K562 (cell line): Measurements from ENCODE around the gene IMMP2L. TPM values are rescaled to one million over a fixed set of nuclear protein-coding genes. Genes with fewer than 3 reads are reported as not detected.
A peak's percentile ranks its signal among the peaks of the same experiment; 100 is the strongest.

ENCODE experiments used
- ATAC-seq: fragments of 200-7000 bp; cut with Tn5 transposase; 3 replicates; pipeline ENCODE4 v1.9.1; 2020; ENCODE audit warnings: moderate library complexity
- BruUV-seq: library from RNA; stranded (reverse); fragments of 400-500 nt; replicated peaks from 2 replicates; lab custom pipeline; 2021; lab: Mats Ljungman, UMichigan
- CTCF ChIA-PET: fragments of 300-600 bp; formaldehyde crosslinking; extraction: SDS; loops from one replicate; lab custom pipeline; 2021; ENCODE audit warnings: low intra/inter-chr PET ratio; lab: Yijun Ruan, JAX
- POLR2A ChIA-PET: fragments of 300-600, 350-650 bp; sonication (Branson Sonifier 250); formaldehyde crosslinking; extraction: SDS; loops from one replicate; lab custom pipeline; 2021; ENCODE audit warnings: antibody characterized with exemption, inconsistent platforms; lab: Yijun Ruan, JAX
- DNase-seq, 4 experiments: peaks; one replicate each; pipeline versions ENCODE4 v3.0.0 to v3.0.0-alpha.2; 2011 to 2018; ENCODE audit warnings: low spot score in 3 of 4, mixed read lengths in 3 of 4; ENCODE audit errors: extremely low read depth in 1 of 4
- FAIRE-seq: peaks from 2 replicates; lab custom pipeline; 2011; peaks lifted over from hg19 to GRCh38; lab: Jason Lieb, UNC
- H2AFZ ChIP-seq: 2 replicates; pipeline ENCODE4 v1.6.0; 2011; ENCODE audit warnings: low read depth, low read length, control low read depth, inconsistent platforms
- H3K27ac ChIP-seq: fragments of 200-600 bp; 3 replicates; pipeline ENCODE4 v1.8.0; 2011; ENCODE audit warnings: low read depth, mild to moderate bottlenecking, control low read depth, inconsistent platforms, low read length, moderate library complexity, mixed read lengths; ENCODE audit errors: extremely low read depth
- H3K27me3 ChIP-seq, 2 experiments: fragments of 300-600 bp in 1 of 2; 2 replicates in 1 of 2; 3 replicates in 1 of 2; pipeline versions ENCODE4 v1.6.0 to v1.8.0; 2011; ENCODE audit warnings: inconsistent platforms in 2 of 2, low read length in 2 of 2, mild to moderate bottlenecking in 1 of 2, mixed read lengths in 1 of 2, moderate library complexity in 1 of 2; ENCODE audit not compliant: control insufficient read depth in 2 of 2, insufficient read depth in 2 of 2
- H3K36me3 ChIP-seq: fragments of 300-600 bp; 3 replicates; pipeline ENCODE4 v1.8.0; 2011; ENCODE audit warnings: mild to moderate bottlenecking, low read length, inconsistent platforms; ENCODE audit not compliant: control insufficient read depth, insufficient read depth
- H3K4me1 ChIP-seq, 2 experiments: fragments of 200-600 bp in 1 of 2; replicated peaks in 1 of 2; 2 replicates in 1 of 2; 3 replicates in 1 of 2; pipeline versions ENCODE4 v1.5.1 to v1.8.0; 2011; ENCODE audit warnings: inconsistent platforms in 2 of 2, low read length in 2 of 2, mild to moderate bottlenecking in 1 of 2, mixed read lengths in 1 of 2, moderate library complexity in 1 of 2; ENCODE audit not compliant: control insufficient read depth in 2 of 2, insufficient read depth in 2 of 2
- H3K4me2 ChIP-seq: 2 replicates; pipeline ENCODE4 v1.6.1; 2011; ENCODE audit warnings: low read length, control low read depth, inconsistent platforms, mixed read lengths; ENCODE audit not compliant: insufficient read depth
- H3K4me3 ChIP-seq: fragments of 200-600 bp; sonication (generic), shearing (Covaris generic); 2 replicates; pipeline ENCODE4 v1.5.1; 2016; ENCODE audit warnings: control low read depth, inconsistent platforms
- H3K79me2 ChIP-seq: fragments of 200-600 bp; 3 replicates; pipeline ENCODE4 v1.8.0; 2011; ENCODE audit warnings: low read length, inconsistent platforms; ENCODE audit not compliant: control insufficient read depth, insufficient read depth
- H3K9ac ChIP-seq, 2 experiments: 2 replicates each; pipeline versions ENCODE4 v1.6.0 to v1.6.1; 2011; ENCODE audit warnings: low read depth in 2 of 2, low read length in 2 of 2, control low read depth in 1 of 2, inconsistent platforms in 1 of 2, mild to moderate bottlenecking in 1 of 2, mixed read lengths in 1 of 2; ENCODE audit not compliant: insufficient read depth in 1 of 2
- H3K9me1 ChIP-seq: one replicate; pipeline ENCODE4 v1.6.0; 2011; ENCODE audit warnings: inconsistent platforms, mild to moderate bottlenecking, low read length, moderate library complexity; ENCODE audit not compliant: control insufficient read depth, insufficient read depth
- H3K9me3 ChIP-seq: replicated peaks from 2 replicates; pipeline ENCODE4 v1.5.1; 2011; ENCODE audit warnings: low read depth, low read length, inconsistent platforms; ENCODE audit not compliant: control insufficient read depth, insufficient read depth
- H4K20me1 ChIP-seq: replicated peaks from 2 replicates; pipeline ENCODE4 v1.6.1; 2011; ENCODE audit warnings: low read length, inconsistent platforms, mixed read lengths; ENCODE audit not compliant: control insufficient read depth, insufficient read depth
- FOXP4 ChIP-seq: sonication (generic); formaldehyde crosslinking; IDR thresholded peaks from 2 replicates; pipeline ENCODE4 v1.8.0; 2022; ENCODE audit warnings: mild to moderate bottlenecking, missing genetic modification reagents, borderline replicate concordance
- HCFC1 ChIP-seq: IDR thresholded peaks from 2 replicates; pipeline ENCODE4 v1.6.1; 2012; ENCODE audit warnings: low read depth, low read length, improper control_type of control experiment
- KDM2B ChIP-seq: fragments of 250-450 bp; sonication (Bioruptor Pico); IDR thresholded peaks from 2 replicates; pipeline ENCODE4 v1.8.0; 2021; ENCODE audit warnings: mild to moderate bottlenecking, moderate library complexity
- MEF2A ChIP-seq: IDR thresholded peaks from 2 replicates; pipeline ENCODE4 v1.6.1; 2011; ENCODE audit warnings: low read depth, mild to moderate bottlenecking, low read length, moderate library complexity; ENCODE audit not compliant: control insufficient read depth
- NCOR1 ChIP-seq: fragments of 450-650 bp; IDR thresholded peaks from 2 replicates; pipeline ENCODE4 v1.6.1; 2016; ENCODE audit warnings: mild to moderate bottlenecking, moderate library complexity
- NEUROD1 ChIP-seq: fragments of 150-350 bp; IDR thresholded peaks from 2 replicates; pipeline ENCODE4 v1.6.1; 2014; ENCODE audit warnings: borderline replicate concordance, low read length, low read depth; ENCODE audit not compliant: partially characterized antibody
- RAD21 ChIP-seq, 2 experiments: fragments of 250-450 bp in 1 of 2; fragments of 450-650 bp in 1 of 2; sonication (Bioruptor Pico) in 1 of 2; formaldehyde crosslinking in 1 of 2; IDR thresholded peaks in 1 of 2; conservative IDR thresholded peaks in 1 of 2; 2 replicates each; pipeline versions ENCODE4 v1.4.0 to v1.8.0; 2020 to 2022; ENCODE audit warnings: mild to moderate bottlenecking in 2 of 2, moderate library complexity in 1 of 2
- SAFB ChIP-seq: fragments of 200-400 bp; formaldehyde crosslinking; IDR thresholded peaks from 2 replicates; pipeline ENCODE4 v1.6.1; 2017; ENCODE audit warnings: low read depth, low read length, borderline replicate concordance
- SNAPC5 ChIP-seq: fragments of 250-450 bp; sonication (Bioruptor Pico); IDR thresholded peaks from 2 replicates; pipeline ENCODE4 v1.8.0; 2021; ENCODE audit warnings: moderate library complexity, mild to moderate bottlenecking, inconsistent platforms
- TEAD1 ChIP-seq, 2 experiments: fragments of 450-650 bp in 1 of 2; sonication (generic) in 1 of 2; formaldehyde crosslinking; IDR thresholded peaks; 2 replicates each; pipeline versions ENCODE4 v1.4.0 to v1.8.0; 2020 to 2022; ENCODE audit warnings: mild to moderate bottlenecking in 2 of 2, missing genetic modification reagents in 1 of 2
- THRA ChIP-seq: fragments of 450-650 bp; IDR thresholded peaks from 2 replicates; pipeline ENCODE4 v1.6.1; 2017; ENCODE audit warnings: mild to moderate bottlenecking, moderate library complexity
- XRCC4 ChIP-seq: IDR thresholded peaks from one replicate; pipeline ENCODE4 v1.6.1; 2011; ENCODE audit not compliant: insufficient read depth, insufficient read length; ENCODE audit errors: extremely low read depth
- ZNF507 ChIP-seq: conservative IDR thresholded peaks from 2 replicates; pipeline ENCODE4 v1.6.1; 2017; ENCODE audit warnings: missing genetic modification characterization, missing compliant biosample characterization
- in situ Hi-C: fragments of 300-500 bp; cut with MboI; formaldehyde crosslinking; loops from 4 replicates; pipeline ENCODE4 v1.15.0; 2018; ENCODE audit warnings: inconsistent platforms, mixed read lengths
- intact Hi-C: fragments of 100-400 bp; cut with micrococcal nuclease; formaldehyde crosslinking; loops from 2 replicates; pipeline ENCODE4 v1.14.2; 2022
- polyA plus RNA-seq, 8 experiments: library from polyadenylated mRNA; depleted of rRNA in 4 of 8; stranded (reverse) in 5 of 8; unstranded in 3 of 8; fragments of >200 nt; fragmentation: Nextera tagmentation in 2 of 8; fragmentation: Illumina TruSeq in 1 of 8; extraction: Ambion mirVana in 2 of 8; extraction: Trizol in 1 of 8; gene quantifications; 2 replicates each; pipeline versions ENCODE4 v1.2.1 to v1.2.3, GENCODE V29; 2011 to 2014; ENCODE audit warnings: inconsistent platforms in 1 of 8, missing spikeins in 1 of 8
- total RNA-seq, 7 experiments: library from RNA; depleted of rRNA in 6 of 7; stranded (reverse); fragments of >200 nt in 6 of 7; fragmentation: Illumina TruSeq in 2 of 7; extraction: Trizol in 2 of 7; gene quantifications; 2 replicates each; pipeline versions ENCODE4 v1.2.1 to v1.2.3, GENCODE V29; 2011 to 2021; ENCODE audit warnings: low replicate concordance in 1 of 7

The IMMP2L gene
- total and polyA plus RNA-seq, 9 of the 15 experiments (the other 6 are each of a cell fraction or from before 2014, with no cell fraction given), result 29.7 to 116 (median 53.0) TPM

- H3K9ac ChIP-seq, result no peak overlapping the region
- DNase-seq (no peak), ATAC-seq (no peak), FAIRE-seq (no peak)
- H3K36me3 ChIP-seq, result no peaks in the 10 kb centered on the region
- H4K20me1 ChIP-seq, result no peaks in the 10 kb centered on the region
- POLR2A ChIA-PET, result no interaction called here
- intact Hi-C loops, result no loop called here
- H3K4me2 ChIP-seq, result no peak overlapping the region
- no peak overlapping the region for H3K4me3 ChIP-seq
- H3K9me1 ChIP-seq, result no peaks in the 10 kb centered on the region
- no peak overlapping the region for H3K27ac ChIP-seq
- no peaks in the 10 kb centered on the region for H3K4me1 ChIP-seq
- no peaks in the 10 kb centered on the region for H3K79me2 ChIP-seq
- in situ Hi-C loops, result no loop called here
- BruUV-seq, result no TSS peak
- H3K27me3 ChIP-seq, result no peaks in the 10 kb centered on the region
- H3K9me3 ChIP-seq, result no peaks in the 10 kb centered on the region
- TF ChIP-seq TEAD1 (CRISPR knock-in tag; IDR thresholded peaks at IDR 0.05) (no peak), ZNF507 (no peak), THRA (0 out of 2 replicates have a peak, but pooled peaks have one; percentile 27), KDM2B (no peak)
- CTCF ChIA-PET, result no interaction called here
- no peak overlapping the region for H2AFZ ChIP-seq
Measured at GRCh38 chr7:111160297-111160696, 402.0 kb downstream of the IMMP2L start.

- POLR2A ChIA-PET, result no interaction called here
- no peaks in the 10 kb centered on the region for H3K9me1 ChIP-seq
- FAIRE-seq (no peak), DNase-seq (no peak)
- in situ Hi-C loops, result no loop called here
- no peak for TF ChIP-seq SNAPC5 (CRISPR knock-in tag)
- TF ChIP-seq HCFC1, result no peak
- no peak for TF ChIP-seq RAD21 (CRISPR knock-in tag; conservative IDR thresholded peaks at IDR 0.05 in 1 of 2, IDR thresholded peaks at IDR 0.05 in 1 of 2)
- TF ChIP-seq NCOR1, result no peak
- TF ChIP-seq SAFB, result no peak
- no peak for TF ChIP-seq NEUROD1
- no peak for TF ChIP-seq MEF2A
- no peak for TF ChIP-seq FOXP4 (CRISPR knock-in tag)
- TF ChIP-seq XRCC4, result no peak
- TF ChIP-seq, all 486 proteins: peak for 0
- Histone ChIP-seq H3K79me2 (no peaks in the 10 kb centered on the region), H2AFZ (no peak overlapping the region), H3K9ac (no peak overlapping the region), H3K4me2 (no peak overlapping the region), H3K4me1 (no peaks in the 10 kb centered on the region), H4K20me1 (no peaks in the 10 kb centered on the region), H3K27ac (no peak overlapping the region), H3K27me3 (no peaks in the 10 kb centered on the region), H3K9me3 (no peaks in the 10 kb centered on the region), H3K4me3 (no peak overlapping the region), H3K36me3 (no peaks in the 10 kb centered on the region)
- intact Hi-C loops, result loop anchor here (10.0 kb wide), 1 partner anchor 575 kb away; no protein-coding TSS in a partner anchor
- no TSS peak for BruUV-seq
- ATAC-seq, result no peak
- CTCF ChIA-PET, result no interaction called here
Measured at GRCh38 chr7:111159426-111159825, 402.9 kb downstream of the IMMP2L start.
